VCaP (cell line): ENCODE measurements around the gene EFHD1.

ENCODE experiments used
- H3K27ac ChIP-seq: fragments of 450-650 bp; 2 replicates; pipeline ENCODE4 v1.5.1; 2017
- CTCF ChIP-seq: fragments of 450-650 bp; conservative IDR thresholded peaks from 2 replicates; pipeline ENCODE4 v1.5.1; 2017; ENCODE audit warnings: mild to moderate bottlenecking, moderate library complexity

Gene EFHD1

GRCh38 chr2:232592772-232593395 lies 40.5 kb upstream of the EFHD1 start:
- no peak for TF ChIP-seq CTCF
- no peak overlapping the region for H3K27ac ChIP-seq

GRCh38 chr2:232593982-232594381 lies 39.4 kb upstream of the EFHD1 start:
- H3K27ac ChIP-seq = no peak overlapping the region
- no peak for TF ChIP-seq CTCF

GRCh38 chr2:232597362-232598079 lies 35.9 kb upstream of the EFHD1 start:
- TF ChIP-seq CTCF = no peak

GRCh38 chr2:232598293-232598692 lies 35.1 kb upstream of the EFHD1 start:
- no peak overlapping the region for H3K27ac ChIP-seq
- TF ChIP-seq CTCF = no peak

More at GRCh38 chr2:232597362-232598079, 35.9 kb upstream of the EFHD1 start:
- no peak overlapping the region for H3K27ac ChIP-seq

GRCh38 chr2:232600053-232600773 lies 33.2 kb upstream of the EFHD1 start:
- no peak overlapping the region for H3K27ac ChIP-seq
- no peak for TF ChIP-seq CTCF

- no peak overlapping the region for H3K27ac ChIP-seq
- no peak for TF ChIP-seq CTCF
These were observed 30.1 kb upstream of the EFHD1 start for GRCh38 chr2:232603283-232603682.

- TF ChIP-seq CTCF = no peak
- no peak overlapping the region for H3K27ac ChIP-seq
These were observed 28.9 kb upstream of the EFHD1 start for GRCh38 chr2:232604535-232604934.
